ENCODE measurements around the gene MEIOSIN. TPM values are rescaled to one million over a fixed set of nuclear protein-coding genes. Genes with fewer than 3 reads are reported as not detected.

MEIOSIN gene
- total RNA-seq, 4 donors from 2014 or later = not detected

DNA sequence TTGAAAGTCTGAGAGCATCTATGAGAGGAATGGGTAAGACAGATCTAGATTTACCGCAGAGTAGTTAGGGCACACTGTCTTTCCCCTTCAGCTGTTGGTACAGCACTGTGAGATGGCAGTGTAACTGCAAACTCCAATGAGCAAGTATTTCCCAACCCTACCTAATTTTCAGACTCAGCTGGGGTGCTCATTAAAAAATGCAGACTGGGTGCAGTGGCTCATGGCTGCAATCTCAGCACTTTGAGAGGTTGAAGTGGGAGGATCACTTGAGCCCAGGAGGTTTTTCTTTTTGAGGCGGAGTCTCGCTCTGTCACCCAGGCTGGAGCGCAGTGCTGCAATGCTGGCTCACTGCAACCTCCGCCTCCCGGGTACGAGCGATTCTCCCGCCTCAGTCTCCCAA lies 28.1 kb upstream of the MEIOSIN start:
- no peak for TF ChIP-seq CTCF (IDR thresholded peaks at IDR 0.05; ENCODE audit: low read depth)

GRCh38 chr19:45705710-45706415 lies 27.4 kb upstream of the MEIOSIN start:
- TF ChIP-seq CTCF (IDR thresholded peaks at IDR 0.05; ENCODE audit: low read depth) = no peak

- TF ChIP-seq CTCF (IDR thresholded peaks at IDR 0.05; ENCODE audit: low read depth) = no peak
These were observed 22.7 kb upstream of the MEIOSIN start for GRCh38 chr19:45710356-45711130.

DNA sequence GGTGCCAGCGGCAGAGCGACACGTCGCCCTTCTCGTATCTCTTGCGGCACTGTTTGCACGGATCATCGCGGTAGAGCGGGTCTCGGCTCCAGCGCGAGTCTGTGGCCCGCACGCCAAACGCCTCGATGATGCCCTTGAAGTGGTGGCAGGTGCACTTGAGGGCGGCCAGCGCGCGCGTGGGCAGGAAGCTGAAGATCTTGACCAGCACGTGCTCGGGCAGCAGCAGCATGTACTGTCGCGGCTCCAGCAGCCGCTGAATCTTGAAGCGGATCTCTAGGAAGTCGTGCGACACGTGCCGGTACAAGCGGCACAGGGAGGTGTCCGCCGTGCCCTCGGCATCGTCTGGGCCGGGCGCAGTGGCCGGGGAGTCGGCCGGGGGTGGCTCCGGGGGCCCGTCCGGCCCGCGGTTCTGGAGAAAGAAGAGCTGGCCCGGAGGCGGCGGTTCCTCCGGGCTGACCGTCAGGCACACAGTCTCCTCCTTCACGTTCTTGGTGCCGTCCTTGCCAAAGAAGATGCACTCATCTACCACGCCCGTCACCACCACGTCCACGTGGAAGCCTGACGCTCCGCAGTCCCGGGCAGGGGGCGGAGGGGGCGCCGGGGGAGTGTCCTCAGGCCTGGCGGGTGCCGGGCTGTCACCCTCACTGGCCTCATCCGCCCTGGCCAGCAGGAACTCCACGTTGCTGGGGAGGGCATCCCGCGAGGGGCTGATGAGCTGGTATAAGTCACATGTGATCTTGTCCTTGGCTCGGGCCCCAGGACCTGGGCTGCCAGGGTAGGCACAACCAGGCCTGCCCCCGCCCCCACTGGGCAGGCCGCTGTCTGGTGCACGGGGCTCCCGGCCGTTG lies 21.2 kb upstream of the MEIOSIN start:
- no peak for TF ChIP-seq CTCF (IDR thresholded peaks at IDR 0.05; ENCODE audit: low read depth)

DNA sequence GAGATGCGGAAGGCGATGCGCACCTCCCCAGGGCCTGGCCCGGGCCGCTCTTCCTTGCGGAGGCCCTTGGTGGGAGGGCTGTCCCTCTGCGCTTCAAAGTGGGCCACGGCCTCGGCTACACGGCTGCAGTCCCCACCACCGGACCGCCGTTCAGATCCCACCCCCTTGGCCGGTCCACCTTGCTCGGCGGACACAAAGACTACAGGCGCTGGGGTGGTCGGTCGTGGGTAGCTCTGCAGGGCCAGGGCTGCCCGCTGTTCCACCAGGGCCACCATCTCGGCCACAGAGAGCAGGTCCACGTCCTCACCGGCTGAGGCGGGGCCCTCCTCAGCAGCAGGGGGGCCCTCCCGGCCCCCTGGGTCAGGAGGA lies 20.6 kb upstream of the MEIOSIN start:
- no peak for TF ChIP-seq CTCF (IDR thresholded peaks at IDR 0.05; ENCODE audit: low read depth)

GRCh38 chr19:45713141-45713540 lies 20.1 kb upstream of the MEIOSIN start:
- no peak for TF ChIP-seq CTCF (IDR thresholded peaks at IDR 0.05; ENCODE audit: low read depth)

DNA sequence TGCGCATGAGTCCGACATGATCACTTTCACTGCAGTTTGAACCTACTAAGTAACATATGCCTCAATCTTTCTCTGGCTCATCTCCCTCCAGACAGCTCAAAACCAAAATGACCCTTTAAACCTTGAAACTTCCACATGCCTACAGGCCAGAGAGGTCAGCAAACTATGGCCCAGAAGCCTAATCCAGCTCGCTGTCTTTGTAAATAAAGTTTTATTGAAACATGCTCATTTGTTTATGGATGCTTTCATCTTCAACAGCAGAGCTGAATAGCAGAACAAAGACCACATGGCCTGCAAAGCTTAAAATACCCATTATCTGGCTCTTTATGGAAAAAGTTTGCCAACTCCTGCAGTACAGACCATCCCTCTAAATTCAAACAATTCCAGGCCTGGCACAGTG lies 18.1 kb upstream of the MEIOSIN start:
- TF ChIP-seq CTCF (IDR thresholded peaks at IDR 0.05; ENCODE audit: low read depth) = no peak

All from subcutaneous adipose tissue (tissue), 4 donors.